Activated CD8-positive, alpha-beta memory T cell treated with anti-CD3 and anti-CD28 coated beads, Interleukin-2, amount 50 U/mL, for 24 hours (primary cell): ENCODE data around the gene POM121L2.
"Not testable (repeated sequence)": the region's sequence is repeated elsewhere in the genome, so short reads cannot be mapped to it uniquely, and the experiment has no call there.

Experiments used
- DNase-seq: peaks from one replicate; pipeline ENCODE4 v3.0.0-alpha.2; 2020; ENCODE audit errors: extremely low read depth

The POM121L2 gene

DNA sequence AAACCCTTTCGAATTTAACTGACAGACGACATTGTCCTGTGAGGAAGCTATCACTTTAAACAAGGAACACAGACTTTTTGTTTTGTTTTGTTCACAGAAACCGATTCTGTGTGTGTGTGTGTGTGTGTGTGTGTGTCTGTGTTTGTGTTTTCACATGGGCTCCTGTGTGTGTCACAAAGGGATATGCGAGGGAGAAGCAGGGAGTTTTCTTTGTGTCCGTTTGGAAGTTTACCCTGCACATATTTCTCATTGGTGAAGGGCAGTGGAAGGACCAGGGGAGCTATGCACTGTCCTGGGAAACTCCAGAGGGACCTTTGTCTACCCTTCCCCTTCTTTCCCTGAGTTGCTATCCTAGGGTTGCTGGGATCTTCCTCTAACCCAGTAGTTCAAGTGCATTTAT lies 17.7 kb downstream of the POM121L2 start:
- no peak for DNase-seq

DNA sequence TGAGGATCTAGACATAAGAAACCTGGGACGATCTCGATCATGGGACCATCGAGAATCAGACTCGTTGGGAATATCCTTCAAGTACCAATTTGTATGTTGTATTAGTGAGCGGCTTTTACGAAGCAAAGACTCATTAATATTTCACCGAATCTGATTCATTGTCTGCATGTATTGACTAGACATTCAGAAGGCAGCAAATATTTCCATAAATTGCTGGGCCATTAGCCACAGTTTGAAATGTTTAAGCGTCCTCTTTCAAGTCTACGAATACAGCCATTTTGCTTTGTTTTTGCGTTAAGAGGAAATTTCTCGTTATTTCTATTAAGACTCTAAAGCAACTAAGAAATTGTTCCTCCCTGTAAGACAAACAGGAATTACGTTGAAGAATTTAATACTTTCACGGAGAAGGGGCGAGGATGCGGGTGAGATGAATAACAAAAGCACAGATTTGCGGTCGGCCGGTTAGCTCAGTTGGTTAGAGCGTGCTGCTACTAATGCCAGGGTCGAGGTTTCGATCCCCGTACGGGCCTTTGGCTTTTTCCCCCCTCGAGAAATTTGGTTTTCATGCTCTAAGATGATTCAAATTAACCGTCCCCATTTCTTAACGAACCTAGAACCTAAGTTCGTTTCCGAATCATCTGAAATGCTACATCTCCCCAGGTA lies 18.5 kb downstream of the POM121L2 start:
- DNase-seq, result no peak

DNA sequence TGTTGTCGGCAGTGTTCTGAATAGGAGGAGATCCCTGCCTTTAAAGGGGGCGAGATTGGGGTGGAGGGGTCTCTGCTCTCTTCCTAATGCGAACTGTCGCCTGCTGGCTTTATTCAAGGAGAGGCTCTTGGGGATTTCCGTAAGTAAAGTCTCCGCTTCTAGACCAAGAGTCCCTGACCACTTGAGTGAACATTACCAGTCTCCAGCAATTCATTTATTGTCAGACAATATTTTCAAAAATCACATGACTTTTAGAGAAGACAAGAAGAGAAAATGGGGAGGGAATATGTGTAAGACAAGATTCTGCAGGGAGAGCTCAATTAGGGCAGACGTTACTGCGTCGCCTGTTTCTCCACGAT lies 21.2 kb downstream of the POM121L2 start:
- no peak for DNase-seq

- no peak for DNase-seq
Measured at GRCh38 chr6:27290065-27290849, 21.8 kb downstream of the POM121L2 start.

DNA sequence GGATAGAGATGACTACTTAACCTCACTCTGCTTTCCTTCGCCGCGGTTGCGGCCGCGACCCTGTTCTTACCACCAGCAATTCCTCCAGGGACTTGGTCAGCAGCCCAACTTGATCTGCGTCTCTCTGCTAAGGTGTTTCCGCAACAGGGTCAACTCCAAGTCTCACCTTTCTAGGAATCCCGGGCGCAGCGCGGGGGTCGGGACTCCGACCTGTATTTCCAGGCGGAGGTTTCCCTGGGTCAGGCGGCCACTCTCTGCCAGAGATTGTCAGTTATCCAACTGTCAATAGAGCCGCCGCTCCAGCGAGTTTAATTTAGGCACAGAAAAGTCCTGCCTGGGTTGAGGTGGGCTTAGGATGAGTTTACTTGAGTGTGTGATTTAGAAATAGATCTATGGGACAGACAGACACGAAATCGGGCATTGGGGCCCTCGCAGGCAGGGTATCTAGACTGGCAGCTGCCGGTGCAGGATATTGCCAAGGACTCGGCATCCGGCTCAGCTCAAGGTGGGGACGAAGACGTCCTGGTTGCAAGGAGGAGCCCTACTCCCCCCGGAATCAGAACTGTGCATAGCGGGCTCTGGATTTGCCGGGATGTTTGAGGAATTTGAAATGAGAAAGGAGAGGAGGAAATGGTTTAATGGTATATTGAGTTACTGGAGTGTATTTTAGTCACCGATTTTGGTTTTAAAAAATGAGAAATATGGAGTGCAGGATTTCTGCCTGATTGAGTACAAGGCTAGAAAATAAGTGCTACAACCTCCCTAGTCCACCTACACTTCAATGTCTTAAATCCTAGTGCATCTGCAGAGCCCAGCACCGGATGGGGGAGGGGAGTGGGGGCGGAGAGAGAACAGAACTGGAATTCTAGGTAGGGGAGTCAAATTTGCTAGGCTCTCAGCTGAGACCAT lies 23.7 kb downstream of the POM121L2 start:
- DNase-seq, result no peak

DNA sequence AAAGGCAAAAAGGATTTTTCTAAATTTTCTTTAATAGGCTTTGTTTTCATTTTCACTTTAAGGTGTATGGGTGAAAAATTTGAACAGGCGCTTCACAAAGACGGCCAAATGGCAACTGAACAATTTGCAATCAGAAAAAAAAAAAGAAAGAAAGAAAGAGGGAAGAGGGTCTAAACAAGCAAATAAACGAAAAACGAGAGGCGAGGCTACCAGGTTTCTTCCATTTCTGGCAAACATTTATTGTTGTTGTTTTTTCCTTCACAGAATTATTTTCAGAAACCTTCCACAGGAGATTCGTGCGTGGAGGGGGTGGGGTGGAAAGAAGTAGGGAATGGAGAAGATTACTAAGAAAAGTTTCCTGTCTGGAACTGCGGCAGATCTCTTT lies 24.3 kb downstream of the POM121L2 start:
- no peak for DNase-seq

DNA sequence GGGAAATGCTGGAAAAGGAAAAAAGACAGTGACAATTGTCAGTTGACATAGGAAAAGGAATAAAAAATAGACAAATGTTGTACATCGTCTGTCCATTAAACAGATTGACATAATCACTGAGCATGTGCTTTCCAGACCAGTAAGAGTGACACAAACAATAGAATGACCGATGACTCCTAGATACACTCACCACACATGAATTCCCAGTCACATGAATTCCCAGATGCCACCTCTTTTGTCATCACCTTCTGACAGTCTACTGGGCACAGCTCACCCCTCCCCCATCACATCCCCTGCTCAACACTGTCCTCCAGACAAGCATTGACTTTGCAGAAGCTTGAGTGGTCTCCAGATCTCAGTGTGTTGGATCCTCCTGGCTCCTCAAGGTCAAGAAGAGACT lies 25.9 kb downstream of the POM121L2 start:
- no peak for DNase-seq

DNA sequence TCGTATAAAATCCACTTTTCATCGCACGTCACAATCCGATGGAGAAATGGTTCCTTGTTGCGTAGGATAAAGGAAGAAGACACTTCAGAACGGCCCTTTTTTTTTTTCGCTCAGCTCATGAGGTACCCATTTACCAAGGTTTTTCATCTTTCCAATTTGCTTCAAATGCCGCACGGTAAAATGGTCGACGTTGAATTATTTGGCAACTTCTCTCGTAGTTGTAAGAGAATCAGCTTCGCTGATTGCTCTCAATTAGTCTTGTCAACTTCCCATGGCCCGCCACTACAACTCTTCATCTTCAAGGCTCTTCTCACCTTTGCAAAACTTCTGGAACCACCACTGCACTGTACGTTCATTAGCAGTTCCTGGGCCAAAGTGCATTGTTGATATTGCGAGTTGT lies 28.8 kb downstream of the POM121L2 start:
- no peak for DNase-seq

GRCh38 chr6:27281569-27281968 lies 30.5 kb downstream of the POM121L2 start:
- no peak for DNase-seq

GRCh38 chr6:27281105-27281539 lies 31.0 kb downstream of the POM121L2 start:
- no peak for DNase-seq

DNA sequence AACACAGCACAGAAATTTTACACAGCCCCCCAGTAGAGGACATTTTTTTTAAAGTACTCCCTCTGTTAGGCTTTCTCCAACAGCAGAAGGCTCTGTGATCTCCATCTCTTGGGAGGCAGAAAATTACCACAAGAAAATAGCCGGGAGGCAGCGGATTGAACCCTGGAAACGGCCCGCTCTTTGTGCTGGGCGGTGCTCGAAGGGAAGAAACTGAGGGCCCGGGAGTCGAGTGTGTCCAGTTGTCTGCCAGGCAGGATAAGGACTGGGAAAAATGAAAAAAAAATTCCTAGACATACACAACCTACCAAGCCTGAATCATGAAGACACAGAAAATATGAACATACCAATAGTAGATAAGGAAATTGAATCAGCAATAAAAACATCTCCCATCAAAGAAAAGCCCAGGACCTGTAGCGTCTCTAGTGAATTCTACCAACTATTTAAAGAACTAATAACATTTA lies 31.5 kb downstream of the POM121L2 start:
- no peak for DNase-seq

DNA sequence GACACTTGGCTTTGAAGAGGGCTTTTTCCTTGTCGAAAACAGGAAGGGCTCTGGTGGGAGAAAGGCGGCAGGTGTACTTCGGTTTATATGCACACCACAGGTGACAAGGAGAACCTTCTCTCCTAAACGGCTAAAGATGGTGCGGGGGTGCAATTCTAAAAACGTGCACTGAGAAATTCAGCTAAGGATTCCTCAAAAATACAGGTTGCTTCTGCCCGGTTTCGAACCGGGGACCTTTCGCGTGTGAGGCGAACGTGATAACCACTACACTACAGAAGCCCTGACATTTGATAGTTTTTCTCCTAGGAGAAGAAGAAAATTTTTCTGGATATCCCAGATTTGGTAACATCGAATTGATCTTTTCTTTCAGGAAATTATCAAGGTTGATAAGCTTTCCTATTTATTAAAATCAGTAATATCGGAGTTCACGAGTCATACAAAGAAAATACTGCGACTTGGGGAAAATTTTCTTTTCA lies 32.0 kb downstream of the POM121L2 start:
- DNase-seq, result no peak

GRCh38 chr6:27279513-27280063 lies 32.5 kb downstream of the POM121L2 start:
- DNase-seq, result no peak

- DNase-seq, result no peak
Measured at GRCh38 chr6:27275025-27275956, 36.8 kb downstream of the POM121L2 start.

- DNase-seq, result no peak
Measured at GRCh38 chr6:27273783-27274182, 38.3 kb downstream of the POM121L2 start.

- no peak for DNase-seq
Measured at GRCh38 chr6:27268803-27269202, 43.3 kb downstream of the POM121L2 start.

DNA sequence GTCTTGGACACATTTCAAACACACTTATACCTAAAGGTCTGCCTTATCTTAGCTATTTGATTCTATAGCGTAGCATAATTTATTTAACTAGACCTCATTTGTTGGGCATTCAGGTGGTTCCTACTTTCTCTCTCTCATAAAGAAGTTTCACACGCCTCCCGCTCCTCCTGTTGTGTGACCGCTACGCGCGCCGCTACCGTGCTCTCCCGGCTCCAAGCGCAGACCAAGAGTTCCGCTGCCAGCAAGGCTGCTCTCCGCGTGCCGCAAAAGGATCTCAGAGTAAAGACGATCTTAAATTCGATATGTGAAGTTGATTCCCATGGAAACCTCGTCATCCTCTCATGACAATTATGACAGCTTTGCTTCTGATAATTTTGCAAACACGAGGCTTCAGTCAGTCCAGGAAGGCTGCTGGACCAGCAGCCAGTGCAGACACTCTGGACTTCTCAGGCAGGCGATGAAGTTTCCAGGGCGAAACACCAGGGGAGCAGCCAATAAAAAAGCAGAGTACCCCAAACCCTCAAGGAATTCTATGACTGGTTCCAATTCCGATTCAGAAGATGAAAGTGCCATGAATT lies 44.1 kb downstream of the POM121L2 start:
- DNase-seq, result no peak

GRCh38 chr6:27267003-27267402 lies 45.1 kb downstream of the POM121L2 start:
- not testable (repeated sequence) for DNase-seq

DNA sequence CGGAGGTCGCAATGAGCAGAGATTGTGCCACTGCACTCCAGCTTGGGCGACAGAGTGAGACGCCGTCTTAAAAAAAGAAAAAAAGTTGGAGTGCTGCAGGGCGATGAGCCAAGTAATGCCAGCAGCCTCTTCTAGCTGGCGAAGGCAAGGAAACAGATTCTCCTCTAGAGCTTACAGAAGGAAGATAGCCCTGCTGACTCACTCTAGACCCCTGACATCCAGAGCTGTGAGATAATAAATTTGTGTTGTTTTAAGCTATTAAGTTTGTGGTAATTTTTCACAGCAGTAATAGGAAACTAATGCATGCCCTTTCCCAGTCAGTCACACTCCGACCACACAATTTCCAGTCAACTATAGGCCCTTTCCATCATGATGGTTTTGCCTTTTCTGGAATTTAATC lies 48.2 kb downstream of the POM121L2 start:
- no peak for DNase-seq

GRCh38 chr6:27260836-27261375 lies 51.2 kb downstream of the POM121L2 start:
- DNase-seq, result no peak
